Choroid plexus epithelial cell (primary cell): ENCODE data around the gene MS4A7.

ENCODE experiments used
- DNase-seq: peaks from one replicate; pipeline ENCODE4 v3.0.0-alpha.2; 2010; ENCODE audit warnings: low read depth
- H3K4me3 ChIP-seq: 2 replicates; pipeline ENCODE4 v1.5.1; 2011; ENCODE audit warnings: low read depth, mild to moderate bottlenecking, control low read depth, low read length, moderate library complexity
- TF ChIP-seq, protein P1 (sequence below): conservative IDR thresholded peaks from 2 replicates; pipeline ENCODE4 v1.5.1; 2011; ENCODE audit warnings: low read depth, mild to moderate bottlenecking, control low read depth, inconsistent platforms, low read length, moderate library complexity

MS4A7 gene

DNA sequence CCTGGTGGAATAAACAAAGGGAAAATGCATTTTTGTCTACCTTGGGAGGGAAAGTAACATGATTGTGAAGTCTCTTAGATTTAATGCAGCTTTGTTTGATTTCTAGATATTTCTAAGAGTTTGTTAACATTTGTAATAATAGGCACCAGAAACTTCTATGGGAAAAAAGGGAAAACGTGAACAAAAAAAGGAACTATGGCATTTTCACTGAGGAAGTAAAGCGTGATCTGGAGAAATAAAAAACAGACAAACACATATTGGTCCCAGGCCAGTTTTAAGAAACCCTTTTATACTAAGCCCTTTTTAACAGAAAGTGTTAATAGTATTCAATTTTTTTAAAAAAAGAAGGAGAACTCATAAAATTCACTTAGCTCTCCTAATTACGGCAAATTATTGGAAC is 6.9 kb upstream of the MS4A7 start:
- TF ChIP-seq, protein P1, sequence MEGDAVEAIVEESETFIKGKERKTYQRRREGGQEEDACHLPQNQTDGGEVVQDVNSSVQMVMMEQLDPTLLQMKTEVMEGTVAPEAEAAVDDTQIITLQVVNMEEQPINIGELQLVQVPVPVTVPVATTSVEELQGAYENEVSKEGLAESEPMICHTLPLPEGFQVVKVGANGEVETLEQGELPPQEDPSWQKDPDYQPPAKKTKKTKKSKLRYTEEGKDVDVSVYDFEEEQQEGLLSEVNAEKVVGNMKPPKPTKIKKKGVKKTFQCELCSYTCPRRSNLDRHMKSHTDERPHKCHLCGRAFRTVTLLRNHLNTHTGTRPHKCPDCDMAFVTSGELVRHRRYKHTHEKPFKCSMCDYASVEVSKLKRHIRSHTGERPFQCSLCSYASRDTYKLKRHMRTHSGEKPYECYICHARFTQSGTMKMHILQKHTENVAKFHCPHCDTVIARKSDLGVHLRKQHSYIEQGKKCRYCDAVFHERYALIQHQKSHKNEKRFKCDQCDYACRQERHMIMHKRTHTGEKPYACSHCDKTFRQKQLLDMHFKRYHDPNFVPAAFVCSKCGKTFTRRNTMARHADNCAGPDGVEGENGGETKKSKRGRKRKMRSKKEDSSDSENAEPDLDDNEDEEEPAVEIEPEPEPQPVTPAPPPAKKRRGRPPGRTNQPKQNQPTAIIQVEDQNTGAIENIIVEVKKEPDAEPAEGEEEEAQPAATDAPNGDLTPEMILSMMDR, result no peak
- DNase-seq, result no peak
- no peak overlapping the region for H3K4me3 ChIP-seq

DNA sequence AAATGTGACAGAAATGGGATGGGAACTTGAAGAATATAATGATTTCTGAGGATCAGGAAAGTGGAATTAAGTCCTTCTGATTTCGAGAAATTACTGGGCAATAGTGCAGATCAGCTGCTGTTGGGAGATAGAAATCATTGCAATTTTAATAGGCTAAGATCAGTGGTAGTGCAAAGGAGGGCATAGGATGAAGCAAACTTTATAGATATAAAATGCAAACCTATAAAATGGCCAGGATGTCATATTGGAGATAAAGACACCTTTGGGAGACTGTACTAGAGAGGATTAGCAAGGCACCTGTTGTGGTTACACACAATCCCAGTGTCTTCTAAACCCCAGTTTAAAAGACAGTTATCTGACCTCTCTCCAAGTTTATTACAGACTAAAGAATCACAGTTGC is 6.5 kb upstream of the MS4A7 start:
- no peak overlapping the region for H3K4me3 ChIP-seq
- TF ChIP-seq, protein P1, result no peak
- no peak for DNase-seq

DNA sequence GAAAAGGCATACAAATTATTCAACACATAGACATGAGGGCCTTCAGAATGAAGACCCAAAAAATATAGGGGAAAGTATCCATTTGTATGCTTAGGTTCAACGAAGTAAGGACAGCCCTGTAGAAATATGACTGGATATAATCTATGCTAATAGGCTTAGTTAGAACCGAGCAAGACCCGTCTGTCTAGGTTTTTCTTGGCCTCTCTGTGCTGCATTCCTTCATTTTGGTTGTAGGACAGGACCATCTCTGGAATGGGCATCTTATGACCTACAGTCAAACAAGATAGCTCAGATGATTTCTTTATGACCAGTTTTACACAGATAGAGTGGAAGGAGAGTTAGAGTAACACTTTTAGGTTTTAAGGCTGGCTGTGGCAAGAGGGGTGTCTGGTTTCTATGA is 5.6 kb upstream of the MS4A7 start:
- H3K4me3 ChIP-seq, result no peak overlapping the region
- DNase-seq, result no peak
- TF ChIP-seq, protein P1, result no peak

DNA sequence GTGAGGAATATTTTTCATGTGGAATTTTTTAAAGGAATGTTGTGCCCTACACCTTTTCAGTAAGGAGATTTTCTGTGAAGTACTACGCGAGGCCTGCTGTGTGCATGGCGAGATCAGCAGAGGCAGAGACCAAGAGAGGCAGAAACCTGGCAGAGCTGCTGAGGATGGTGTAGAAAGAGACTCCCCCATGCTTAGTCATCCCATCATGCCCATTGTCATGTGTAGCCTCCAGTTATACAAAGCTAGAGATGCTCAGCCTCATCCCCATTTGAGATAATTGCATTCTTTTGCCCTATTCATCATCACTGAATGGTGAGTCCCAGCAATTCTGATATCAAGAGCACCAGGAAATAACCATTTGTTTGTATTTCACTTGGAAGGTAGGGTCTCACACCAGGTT is 3.0 kb upstream of the MS4A7 start:
- DNase-seq, result no peak
- no peak overlapping the region for H3K4me3 ChIP-seq
- TF ChIP-seq, protein P1, result no peak

DNA sequence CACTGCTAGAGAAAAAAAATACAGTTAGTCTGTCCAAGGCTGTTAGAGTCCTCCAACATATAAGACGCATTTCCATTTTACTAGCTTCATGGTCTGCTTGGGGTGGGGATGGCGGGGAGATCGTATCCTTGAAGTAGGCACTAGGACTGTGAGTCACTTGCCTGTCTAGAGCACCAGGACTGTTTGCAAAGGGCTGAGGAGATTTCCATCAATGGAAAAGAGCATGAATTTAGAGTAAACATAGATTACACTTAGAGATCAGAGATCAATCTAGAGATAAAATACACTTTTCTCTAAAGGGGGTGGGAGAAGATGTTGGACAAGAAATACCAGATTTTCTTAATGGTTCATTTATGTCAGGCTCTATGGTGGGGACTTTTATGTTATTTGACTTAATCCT is 1.7 kb upstream of the MS4A7 start:
- no peak overlapping the region for H3K4me3 ChIP-seq
- DNase-seq, result no peak
- TF ChIP-seq, protein P1, result no peak

DNA sequence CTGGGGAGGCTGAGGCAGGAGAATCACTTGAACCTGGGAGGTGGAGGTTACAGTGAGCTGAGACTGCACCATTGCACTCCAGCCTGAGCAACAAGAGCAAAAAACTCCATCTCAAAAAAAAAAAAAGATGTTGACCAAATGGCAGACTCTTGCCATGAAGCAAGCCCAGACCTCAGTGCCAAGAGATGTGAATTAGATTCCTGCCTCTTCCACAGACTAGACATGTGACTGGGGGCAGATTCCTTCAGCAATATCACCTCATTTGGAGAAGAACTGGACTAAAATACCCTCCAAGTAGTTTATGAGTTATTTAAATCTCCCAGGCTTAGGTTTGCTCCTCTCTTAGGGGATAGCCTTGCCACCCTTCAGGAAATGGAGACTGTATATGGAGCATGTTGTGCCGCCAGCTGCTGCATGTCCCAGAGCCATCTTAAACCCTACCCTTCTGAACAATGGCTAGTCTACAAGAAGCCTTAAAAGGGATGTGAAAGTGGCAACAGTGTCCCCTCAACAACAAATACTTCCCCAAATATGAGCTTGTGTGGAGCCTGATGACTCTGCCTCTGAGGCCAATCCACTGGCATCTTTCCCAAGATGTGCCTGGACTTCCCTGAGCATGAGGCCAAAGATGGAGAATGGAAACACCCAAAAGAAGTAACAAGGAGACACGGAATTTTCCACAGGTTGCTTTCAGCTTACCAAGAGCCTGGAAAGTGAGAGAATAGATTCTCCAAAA is 763 bp upstream of the MS4A7 start:
- DNase-seq, result no peak
- no peak overlapping the region for H3K4me3 ChIP-seq
- TF ChIP-seq, protein P1, result no peak

DNA sequence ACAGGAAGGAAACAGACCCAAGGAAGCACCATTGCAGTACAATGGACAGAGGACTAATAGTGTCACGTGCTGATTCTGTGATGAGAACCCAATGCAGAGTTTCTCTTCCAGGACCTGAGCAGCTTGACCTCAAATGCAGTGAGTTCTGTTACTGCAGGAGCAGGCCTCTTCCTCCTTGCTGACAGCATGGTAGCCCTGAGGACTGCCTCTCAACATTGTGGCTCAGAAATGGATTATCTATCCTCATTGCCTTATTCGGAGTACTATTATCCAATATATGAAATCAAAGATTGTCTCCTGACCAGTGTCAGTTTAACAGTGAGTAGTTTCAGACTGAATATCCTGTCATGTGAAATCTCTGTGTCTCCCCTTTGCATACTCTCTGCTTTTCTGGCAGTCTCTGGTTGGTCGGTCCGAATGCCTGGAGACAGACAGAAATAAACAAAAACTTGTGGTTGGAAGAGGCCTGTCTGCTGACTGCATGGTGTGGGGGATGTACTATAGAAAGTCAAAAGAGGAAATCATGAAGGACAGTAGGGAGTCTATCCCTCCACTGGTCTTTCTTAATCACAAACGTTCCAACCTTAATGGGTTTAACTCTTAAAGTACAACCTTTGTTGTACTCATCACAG is 11.1 kb downstream of the MS4A7 start:
- TF ChIP-seq, protein P1, result no peak
- no peak for DNase-seq
- no peak overlapping the region for H3K4me3 ChIP-seq
